Liver (tissue), 9 donors: ENCODE measurements around the gene FAM83C. TPM values are rescaled to one million over a fixed set of nuclear protein-coding genes. Genes with fewer than 3 reads are reported as not detected.
A peak's percentile ranks its signal among the peaks of the same experiment; 100 is the strongest.

ENCODE experiments used
- DNase-seq: peaks from one replicate; pipeline ENCODE4 v3.0.0-alpha.2; 2017; ENCODE audit warnings: low spot score
- H3K27ac ChIP-seq, 2 donors: one replicate each; pipeline ENCODE4 v1.7.0; 2013; ENCODE audit warnings: inconsistent platforms in 2 of 2, low read length in 2 of 2, control low read depth in 1 of 2, low read depth in 1 of 2, mild to moderate bottlenecking in 1 of 2
- H3K27me3 ChIP-seq, 4 donors: one replicate each; pipeline versions ENCODE4 v1.6.1 to v1.7.0; 2013; ENCODE audit warnings: low read length in 3 of 4, inconsistent platforms in 1 of 4, mild to moderate bottlenecking in 1 of 4, moderate library complexity in 1 of 4; ENCODE audit not compliant: control insufficient read depth in 4 of 4, insufficient read depth in 4 of 4
- H3K36me3 ChIP-seq, 4 donors: one replicate each; pipeline versions ENCODE4 v1.6.1 to v1.7.0; 2013; ENCODE audit warnings: low read length in 3 of 4, mild to moderate bottlenecking in 3 of 4, low read depth in 1 of 4, moderate library complexity in 1 of 4; ENCODE audit not compliant: control insufficient read depth in 4 of 4, insufficient read depth in 3 of 4
- H3K4me1 ChIP-seq, 4 donors: one replicate each; pipeline versions ENCODE4 v1.6.1 to v1.7.0; 2013; ENCODE audit warnings: low read length in 3 of 4, mild to moderate bottlenecking in 3 of 4, moderate library complexity in 1 of 4; ENCODE audit not compliant: control insufficient read depth in 4 of 4, insufficient read depth in 4 of 4
- H3K4me3 ChIP-seq, 3 donors: one replicate each; pipeline versions ENCODE4 v1.6.1 to v1.7.0; 2013; ENCODE audit warnings: low read length in 3 of 3, control low read depth in 1 of 3, low read depth in 1 of 3, mild to moderate bottlenecking in 1 of 3
- H3K9ac ChIP-seq, 2 donors: one replicate each; pipeline ENCODE4 v1.7.0; 2013; ENCODE audit warnings: low read length in 2 of 2, mild to moderate bottlenecking in 2 of 2, moderate library complexity in 2 of 2, control low read depth in 1 of 2, low read depth in 1 of 2
- H3K9me3 ChIP-seq, 4 donors: one replicate each; pipeline versions ENCODE4 v1.6.1 to v1.7.0; 2013; ENCODE audit warnings: low read length in 3 of 4; ENCODE audit not compliant: control insufficient read depth in 4 of 4
- CTCF ChIP-seq: fragments of 150-350 bp; IDR thresholded peaks from 2 replicates; pipeline ENCODE4 v1.5.1; 2017; ENCODE audit warnings: improper control_type of control experiment, low read depth, low read length; ENCODE audit not compliant: missing input control
- GABPA ChIP-seq, 2 donors: IDR thresholded peaks in 1 of 2; conservative IDR thresholded peaks in 1 of 2; 2 replicates each; pipeline ENCODE4 v1.6.1; 2016; ENCODE audit warnings: antibody characterized with exemption in 2 of 2, mild to moderate bottlenecking in 1 of 2, moderate library complexity in 1 of 2
- HNF4A ChIP-seq, 2 donors: conservative IDR thresholded peaks; 2 replicates each; pipeline ENCODE4 v1.6.1; 2016; ENCODE audit warnings: antibody characterized with exemption in 2 of 2, mild to moderate bottlenecking in 2 of 2
- HNF4G ChIP-seq: IDR thresholded peaks from 2 replicates; pipeline ENCODE4 v1.6.1; 2016; ENCODE audit warnings: antibody characterized with exemption
- JUND ChIP-seq, 2 donors: IDR thresholded peaks; 2 replicates each; pipeline ENCODE4 v1.6.1; 2016; ENCODE audit warnings: antibody characterized with exemption in 2 of 2
- MAX ChIP-seq: IDR thresholded peaks from 2 replicates; pipeline ENCODE4 v1.6.1; 2016; ENCODE audit warnings: antibody characterized with exemption
- NR2F2 ChIP-seq: IDR thresholded peaks from 2 replicates; pipeline ENCODE4 v1.6.1; 2016; ENCODE audit warnings: antibody characterized with exemption
- RAD21 ChIP-seq, 2 donors: IDR thresholded peaks; 2 replicates each; pipeline ENCODE4 v1.6.1; 2016; ENCODE audit warnings: antibody characterized with exemption in 2 of 2, mild to moderate bottlenecking in 2 of 2
- RXRA ChIP-seq, 2 donors: IDR thresholded peaks; 2 replicates each; pipeline ENCODE4 v1.6.1; 2017 to 2018; ENCODE audit warnings: antibody characterized with exemption in 2 of 2, mild to moderate bottlenecking in 1 of 2
- SP1 ChIP-seq: IDR thresholded peaks from 2 replicates; pipeline ENCODE4 v1.6.1; 2018; ENCODE audit warnings: antibody characterized with exemption, mild to moderate bottlenecking
- YY1 ChIP-seq: IDR thresholded peaks from 2 replicates; pipeline ENCODE4 v1.6.1; 2016; ENCODE audit warnings: antibody characterized with exemption, mild to moderate bottlenecking
- WGBS: extraction: QIAGEN DNeasy Blood & Tissue Kit; methylation state at CpG from one replicate; pipeline ENCODE4 v1.1.7; 2013; 5-methylcytosine and 5-hydroxymethylcytosine counted together
- polyA plus RNA-seq, 2 donors: library from polyadenylated mRNA; stranded (reverse) in 1 of 2; unstranded in 1 of 2; fragments of 200-250 nt in 1 of 2; fragments of >200 nt in 1 of 2; fragmentation: Nextera tagmentation in 1 of 2; extraction: Ambion mirVana in 1 of 2; gene quantifications; one replicate each; pipeline versions ENCODE4 v1.2.1 to v1.2.3, GENCODE V29; 2013 to 2015
- total RNA-seq, 2 donors: library from RNA; depleted of rRNA; stranded (reverse); fragments of >200 nt; gene quantifications; one replicate each; pipeline ENCODE4 v1.2.3, GENCODE V29; 2014
- TF ChIP-seq, protein P1 (sequence below): IDR thresholded peaks from 2 replicates; pipeline ENCODE4 v1.6.1; 2016; ENCODE audit warnings: antibody characterized with exemption, mild to moderate bottlenecking
- TF ChIP-seq, protein P2 (sequence below): IDR thresholded peaks from 2 replicates; pipeline ENCODE4 v1.6.1; 2016; ENCODE audit warnings: antibody characterized with exemption
- donor health status: healthy.
- donor health status: healthy.
- donor health status: healthy.
- donor health status: healthy.
- donor health status: healthy.

Gene FAM83C
- total and polyA plus RNA-seq, 4 donors, result 0.05 TPM; not detected in 3

- TF ChIP-seq GABPA (IDR thresholded peaks at IDR 0.05 in 1 of 2, conservative IDR thresholded peaks at IDR 0.05 in 1 of 2), result no peak
- no peak for TF ChIP-seq RAD21 (IDR thresholded peaks at IDR 0.05)
Measured at GRCh38 chr20:35286899-35287508, 5.2 kb downstream of the FAM83C start (continued).

DNA sequence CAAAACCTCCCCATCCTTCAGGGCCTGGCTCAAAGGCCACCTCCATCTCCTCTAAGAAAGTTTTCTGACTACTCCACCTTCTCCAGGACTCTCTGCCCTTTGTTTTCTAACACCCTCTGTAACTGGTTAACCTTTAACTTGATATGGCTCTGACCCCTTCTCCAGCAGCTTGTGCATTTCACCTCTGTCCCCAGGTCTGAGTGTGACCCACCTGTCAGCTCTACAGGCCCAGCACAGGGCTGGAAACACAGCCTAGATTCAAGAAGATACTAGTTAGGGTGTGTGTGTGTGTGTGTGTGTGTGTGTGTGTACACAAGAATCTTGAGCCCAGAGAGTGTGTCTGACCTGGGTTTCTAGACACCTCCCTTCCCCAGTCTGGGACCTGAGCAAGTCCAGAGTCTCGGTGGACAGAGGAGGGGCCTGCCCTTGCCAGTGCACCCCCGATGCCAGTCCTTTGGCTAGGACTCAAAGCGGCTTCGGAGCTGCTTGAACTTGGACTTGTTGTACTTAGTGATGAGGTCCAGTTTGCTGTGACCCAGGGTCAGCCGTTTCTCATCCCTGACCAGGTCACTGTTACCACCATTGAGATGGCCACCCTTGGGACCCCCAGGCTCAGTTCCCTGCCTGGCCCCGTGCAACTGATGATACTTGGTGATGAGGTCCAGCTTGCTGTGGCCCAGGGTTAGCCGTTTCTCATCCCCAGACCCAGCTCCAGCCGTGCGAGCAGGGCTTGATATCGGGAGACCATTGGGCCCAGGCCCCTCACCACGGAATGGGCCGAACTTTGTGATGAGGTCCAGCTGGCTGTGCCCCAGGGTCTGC is 5.9 kb downstream of the FAM83C start:
- 60% methylated on average over 12 of the region's 12 CpGs for WGBS
- peaks cover 0 to 3% (median 0%) of the 10 kb centered on the region in 4 donors for H3K36me3 ChIP-seq
- H3K27me3 ChIP-seq, result no peaks in the 10 kb centered on the region
- peaks cover 8 to 31% (median 27%) of the 10 kb centered on the region in 4 donors for H3K4me1 ChIP-seq
- no peaks in the 10 kb centered on the region for H3K9me3 ChIP-seq
- H3K27ac ChIP-seq, result peak overlapping the region; percentile 12 to 58
- DNase-seq, result no peak
- no peak overlapping the region for H3K4me3 ChIP-seq
- no peak overlapping the region for H3K9ac ChIP-seq
- TF ChIP-seq NR2F2 (peak; percentile 64), SP1 (peak; percentile 85), HNF4G (no peak), JUND (IDR thresholded peaks at IDR 0.05) (peak in 1 of 2 donors; percentile 37), CTCF (no peak), MAX (no peak), YY1 (peak; percentile 78), RXRA (IDR thresholded peaks at IDR 0.05) (peak; percentile 85), HNF4A (conservative IDR thresholded peaks at IDR 0.05) (peak; percentile 81 to 87), GABPA (IDR thresholded peaks at IDR 0.05 in 1 of 2, conservative IDR thresholded peaks at IDR 0.05 in 1 of 2) (peak in 1 of 2 donors; percentile 61)
- TF ChIP-seq, protein P1, sequence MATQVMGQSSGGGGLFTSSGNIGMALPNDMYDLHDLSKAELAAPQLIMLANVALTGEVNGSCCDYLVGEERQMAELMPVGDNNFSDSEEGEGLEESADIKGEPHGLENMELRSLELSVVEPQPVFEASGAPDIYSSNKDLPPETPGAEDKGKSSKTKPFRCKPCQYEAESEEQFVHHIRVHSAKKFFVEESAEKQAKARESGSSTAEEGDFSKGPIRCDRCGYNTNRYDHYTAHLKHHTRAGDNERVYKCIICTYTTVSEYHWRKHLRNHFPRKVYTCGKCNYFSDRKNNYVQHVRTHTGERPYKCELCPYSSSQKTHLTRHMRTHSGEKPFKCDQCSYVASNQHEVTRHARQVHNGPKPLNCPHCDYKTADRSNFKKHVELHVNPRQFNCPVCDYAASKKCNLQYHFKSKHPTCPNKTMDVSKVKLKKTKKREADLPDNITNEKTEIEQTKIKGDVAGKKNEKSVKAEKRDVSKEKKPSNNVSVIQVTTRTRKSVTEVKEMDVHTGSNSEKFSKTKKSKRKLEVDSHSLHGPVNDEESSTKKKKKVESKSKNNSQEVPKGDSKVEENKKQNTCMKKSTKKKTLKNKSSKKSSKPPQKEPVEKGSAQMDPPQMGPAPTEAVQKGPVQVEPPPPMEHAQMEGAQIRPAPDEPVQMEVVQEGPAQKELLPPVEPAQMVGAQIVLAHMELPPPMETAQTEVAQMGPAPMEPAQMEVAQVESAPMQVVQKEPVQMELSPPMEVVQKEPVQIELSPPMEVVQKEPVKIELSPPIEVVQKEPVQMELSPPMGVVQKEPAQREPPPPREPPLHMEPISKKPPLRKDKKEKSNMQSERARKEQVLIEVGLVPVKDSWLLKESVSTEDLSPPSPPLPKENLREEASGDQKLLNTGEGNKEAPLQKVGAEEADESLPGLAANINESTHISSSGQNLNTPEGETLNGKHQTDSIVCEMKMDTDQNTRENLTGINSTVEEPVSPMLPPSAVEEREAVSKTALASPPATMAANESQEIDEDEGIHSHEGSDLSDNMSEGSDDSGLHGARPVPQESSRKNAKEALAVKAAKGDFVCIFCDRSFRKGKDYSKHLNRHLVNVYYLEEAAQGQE, result peak; percentile 66
- TF ChIP-seq, protein P2, sequence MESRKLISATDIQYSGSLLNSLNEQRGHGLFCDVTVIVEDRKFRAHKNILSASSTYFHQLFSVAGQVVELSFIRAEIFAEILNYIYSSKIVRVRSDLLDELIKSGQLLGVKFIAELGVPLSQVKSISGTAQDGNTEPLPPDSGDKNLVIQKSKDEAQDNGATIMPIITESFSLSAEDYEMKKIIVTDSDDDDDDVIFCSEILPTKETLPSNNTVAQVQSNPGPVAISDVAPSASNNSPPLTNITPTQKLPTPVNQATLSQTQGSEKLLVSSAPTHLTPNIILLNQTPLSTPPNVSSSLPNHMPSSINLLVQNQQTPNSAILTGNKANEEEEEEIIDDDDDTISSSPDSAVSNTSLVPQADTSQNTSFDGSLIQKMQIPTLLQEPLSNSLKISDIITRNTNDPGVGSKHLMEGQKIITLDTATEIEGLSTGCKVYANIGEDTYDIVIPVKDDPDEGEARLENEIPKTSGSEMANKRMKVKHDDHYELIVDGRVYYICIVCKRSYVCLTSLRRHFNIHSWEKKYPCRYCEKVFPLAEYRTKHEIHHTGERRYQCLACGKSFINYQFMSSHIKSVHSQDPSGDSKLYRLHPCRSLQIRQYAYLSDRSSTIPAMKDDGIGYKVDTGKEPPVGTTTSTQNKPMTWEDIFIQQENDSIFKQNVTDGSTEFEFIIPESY, result no peak
